H9 (cell line): ENCODE results near the gene TMA7B. TPM values are rescaled to one million over a fixed set of nuclear protein-coding genes. Genes with fewer than 3 reads are reported as not detected.

Experiments used
- DNase-seq: peaks from one replicate; pipeline ENCODE4 v3.0.0-alpha.2; 2017
- H2AFZ ChIP-seq: one replicate; pipeline ENCODE4 v1.6.1; 2013; ENCODE audit warnings: mild to moderate bottlenecking, low read length, control low read depth, moderate library complexity
- H2AK5ac ChIP-seq: 2 replicates; pipeline ENCODE4 v1.6.1; 2013; ENCODE audit warnings: low read length, control low read depth, mixed read lengths; ENCODE audit not compliant: insufficient read length
- H2BK120ac ChIP-seq: one replicate; pipeline ENCODE4 v1.6.1; 2013; ENCODE audit warnings: low read depth, mild to moderate bottlenecking, low read length, control low read depth, inconsistent platforms; ENCODE audit not compliant: poor library complexity, severe bottlenecking
- H2BK12ac ChIP-seq: 2 replicates; pipeline ENCODE4 v1.6.1; 2013; ENCODE audit warnings: low read length, control low read depth, mixed read lengths, low read depth; ENCODE audit not compliant: insufficient read length
- H2BK15ac ChIP-seq: 2 replicates; pipeline ENCODE4 v1.6.1; 2013; ENCODE audit warnings: low read depth, low read length, control low read depth
- H2BK20ac ChIP-seq: one replicate; pipeline ENCODE4 v1.6.1; 2013; ENCODE audit warnings: low read depth, mild to moderate bottlenecking, low read length, control low read depth, inconsistent platforms; ENCODE audit not compliant: poor library complexity, severe bottlenecking
- H2BK5ac ChIP-seq: 2 replicates; pipeline ENCODE4 v1.6.1; 2013; ENCODE audit warnings: low read length, control low read depth, mixed read lengths; ENCODE audit not compliant: insufficient read length
- H3K14ac ChIP-seq: 2 replicates; pipeline ENCODE4 v1.6.1; 2013; ENCODE audit warnings: low read length, control low read depth; ENCODE audit not compliant: insufficient read depth
- H3K18ac ChIP-seq: 2 replicates; pipeline ENCODE4 v1.6.1; 2013; ENCODE audit warnings: low read depth, mild to moderate bottlenecking, mixed read lengths, low read length, control low read depth; ENCODE audit not compliant: insufficient read length
- H3K23ac ChIP-seq: 2 replicates; pipeline ENCODE4 v1.6.1; 2013; ENCODE audit warnings: low read length, control low read depth, mixed read lengths, low read depth; ENCODE audit not compliant: insufficient read length
- H3K23me2 ChIP-seq: 2 replicates; pipeline ENCODE4 v1.6.1; 2013; ENCODE audit warnings: low read depth, mild to moderate bottlenecking, mixed read lengths, low read length, control low read depth; ENCODE audit not compliant: insufficient read length, poor library complexity, severe bottlenecking
- H3K27ac ChIP-seq: 2 replicates; pipeline ENCODE4 v1.5.1; 2013; ENCODE audit warnings: low read length, control low read depth, mixed read lengths, low read depth; ENCODE audit not compliant: insufficient read length
- H3K27me3 ChIP-seq: 2 replicates; pipeline ENCODE4 v1.6.1; 2013; ENCODE audit warnings: low read length, control low read depth, inconsistent platforms; ENCODE audit not compliant: insufficient read depth
- H3K4ac ChIP-seq: 2 replicates; pipeline ENCODE4 v1.6.1; 2013; ENCODE audit warnings: low read depth, mild to moderate bottlenecking, control low read depth, inconsistent platforms, low read length, moderate library complexity
- H3K4me1 ChIP-seq: 2 replicates; pipeline ENCODE4 v1.6.1; 2013; ENCODE audit warnings: low read length, control low read depth, inconsistent platforms; ENCODE audit not compliant: insufficient read depth
- H3K4me2 ChIP-seq: 2 replicates; pipeline ENCODE4 v1.6.1; 2013; ENCODE audit warnings: low read length, control low read depth, mixed read lengths; ENCODE audit not compliant: insufficient read length, insufficient read depth
- H3K56ac ChIP-seq: 2 replicates; pipeline ENCODE4 v1.6.1; 2013; ENCODE audit warnings: low read depth, mild to moderate bottlenecking, mixed read lengths, low read length, control low read depth; ENCODE audit not compliant: insufficient read length
- H3K79me1 ChIP-seq: 2 replicates; pipeline ENCODE4 v1.6.1; 2013; ENCODE audit warnings: low read depth, mild to moderate bottlenecking, moderate library complexity, low read length, control low read depth, inconsistent platforms; ENCODE audit not compliant: insufficient read depth, poor library complexity, severe bottlenecking
- H3K79me2 ChIP-seq: 2 replicates; pipeline ENCODE4 v1.6.1; 2013; ENCODE audit warnings: low read length, control low read depth, inconsistent platforms; ENCODE audit not compliant: insufficient read depth
- H3K9ac ChIP-seq: 2 replicates; pipeline ENCODE4 v1.6.1; 2013; ENCODE audit warnings: low read length, control low read depth, mixed read lengths; ENCODE audit not compliant: insufficient read length; ENCODE audit errors: extremely low read depth
- H3K9me3 ChIP-seq: one replicate; pipeline ENCODE4 v1.6.1; 2013; ENCODE audit warnings: low read depth, low read length, inconsistent platforms; ENCODE audit not compliant: control insufficient read depth
- H3T11ph ChIP-seq: one replicate; pipeline ENCODE4 v1.6.1; 2013; ENCODE audit warnings: mild to moderate bottlenecking, low read length, control low read depth, inconsistent platforms
- H4K20me1 ChIP-seq: one replicate; pipeline ENCODE4 v1.6.1; 2013; ENCODE audit not compliant: control insufficient read depth, insufficient read length, insufficient read depth
- H4K5ac ChIP-seq: 2 replicates; pipeline ENCODE4 v1.6.1; 2013; ENCODE audit warnings: low read depth, mild to moderate bottlenecking, mixed read lengths, low read length, control low read depth; ENCODE audit not compliant: insufficient read length
- H4K8ac ChIP-seq: replicated peaks from 2 replicates; pipeline ENCODE4 v1.6.1; 2013; ENCODE audit warnings: low read length, control low read depth, mixed read lengths, low read depth; ENCODE audit not compliant: insufficient read length
- H4K91ac ChIP-seq: 2 replicates; pipeline ENCODE4 v1.6.1; 2013; ENCODE audit warnings: low read depth, mild to moderate bottlenecking, moderate library complexity, mixed read lengths, low read length, control low read depth; ENCODE audit not compliant: insufficient read length
- H3K27ac Mint-ChIP-seq, 3 experiments: 2 replicates in 2 of 3; 3 replicates in 1 of 3; pipeline ENCODE4 v1.8.0; 2020 to 2021; ENCODE audit warnings: mixed read lengths in 3 of 3, mild to moderate bottlenecking in 1 of 3, moderate library complexity in 1 of 3
- H3K27me3 Mint-ChIP-seq: 2 replicates; pipeline ENCODE4 v1.8.0; 2021; ENCODE audit warnings: low read depth, mild to moderate bottlenecking, moderate library complexity, mixed read lengths
- H3K36me3 Mint-ChIP-seq, 3 experiments: 2 replicates in 2 of 3; 3 replicates in 1 of 3; pipeline ENCODE4 v1.8.0; 2020 to 2021; ENCODE audit warnings: low read depth in 3 of 3, mixed read lengths in 3 of 3; ENCODE audit not compliant: insufficient read depth in 1 of 3
- H3K4me1 Mint-ChIP-seq, 2 experiments: 2 replicates each; pipeline ENCODE4 v1.8.0; 2020; ENCODE audit warnings: mixed read lengths in 2 of 2
- H3K4me3 Mint-ChIP-seq, 2 experiments: 2 replicates in 1 of 2; 3 replicates in 1 of 2; pipeline ENCODE4 v1.8.0; 2020 to 2021; ENCODE audit warnings: mild to moderate bottlenecking in 2 of 2, mixed read lengths in 2 of 2, moderate library complexity in 1 of 2
- H3K9me3 Mint-ChIP-seq, 2 experiments: 2 replicates in 1 of 2; 3 replicates in 1 of 2; pipeline ENCODE4 v1.8.0; 2020; ENCODE audit warnings: mild to moderate bottlenecking in 2 of 2, mixed read lengths in 2 of 2, moderate library complexity in 1 of 2
- CTCF ChIP-seq: fragments of 200-600 bp; sonication (generic); conservative IDR thresholded peaks from 3 replicates; pipeline ENCODE4 v1.8.0; 2021; ENCODE audit warnings: antibody characterized with exemption, mild to moderate bottlenecking
- WGBS: extraction: QIAGEN DNeasy Blood & Tissue Kit; methylation state at CpG from one replicate; pipeline ENCODE4 v1.1.7; 2013; ENCODE audit warnings: missing lambda C conversion rate, low lambda C conversion rate, mixed read lengths; ENCODE audit not compliant: insufficient read length; ENCODE audit errors: extremely low coverage; 5-methylcytosine and 5-hydroxymethylcytosine counted together
- total RNA-seq: library from RNA; stranded (reverse); gene quantifications from 2 replicates; pipeline ENCODE4 v1.2.1, GENCODE V29; 2021

TMA7B gene
- total RNA-seq, 1 experiment from 2014 or later, result not detected

DNA sequence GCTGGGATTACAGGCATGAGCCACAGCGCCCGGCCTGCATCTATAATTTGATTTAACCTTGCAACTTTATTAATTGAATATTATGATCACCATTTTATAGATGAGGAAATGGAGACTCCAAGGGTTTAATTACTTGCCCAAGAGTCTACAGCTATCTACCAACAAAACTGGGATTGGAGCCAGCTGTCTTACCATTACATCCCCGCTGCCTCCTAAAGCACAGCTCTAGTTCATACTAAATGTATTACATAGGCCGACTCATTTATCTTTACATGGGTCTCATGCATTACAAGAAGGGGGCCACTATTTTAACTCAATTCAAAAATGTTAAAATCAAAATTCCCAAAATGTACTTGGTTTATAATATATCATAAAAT is 14.1 kb upstream of the TMA7B start:
- no peak for DNase-seq
- Histone ChIP-seq H3K79me2 (no peaks in the 10 kb centered on the region), H3K14ac (no peak overlapping the region), H2BK15ac (no peak overlapping the region), H3K4me1 (peaks cover 19% of the 10 kb centered on the region), H3K79me1 (no peaks in the 10 kb centered on the region), H3K23me2 (no peaks in the 10 kb centered on the region), H3K9me3 (no peaks in the 10 kb centered on the region), H3K9ac (no peak overlapping the region), H2AFZ (no peak overlapping the region), H3K4ac (no peak overlapping the region), H2BK5ac (no peak overlapping the region), H3K4me2 (no peak overlapping the region), H4K8ac (no peak overlapping the region), H3K27me3 (no peaks in the 10 kb centered on the region), H3K27ac (no peak overlapping the region), H4K91ac (no peak overlapping the region), H2BK120ac (no peak overlapping the region), H4K20me1 (no peaks in the 10 kb centered on the region), H2AK5ac (no peak overlapping the region), H2BK12ac (no peak overlapping the region), H3K18ac (no peak overlapping the region), H2BK20ac (no peak overlapping the region), H3K23ac (no peak overlapping the region), H4K5ac (no peak overlapping the region), H3T11ph (no peak overlapping the region), H3K56ac (no peak overlapping the region)
- no CpG with 5 or more reads among the region's 4 CpGs for WGBS
- no peaks in the 10 kb centered on the region for H3K36me3 Mint-ChIP-seq
- no peaks in the 10 kb centered on the region for H3K9me3 Mint-ChIP-seq
- peaks cover 46 to 60% of the 10 kb centered on the region in 2 experiments for H3K4me1 Mint-ChIP-seq
- H3K27me3 Mint-ChIP-seq, result no peaks in the 10 kb centered on the region; the same call in 1 of the 2 replicates
- no peak overlapping the region for H3K27ac Mint-ChIP-seq
- TF ChIP-seq CTCF, result no peak
- H3K4me3 Mint-ChIP-seq, result no peak overlapping the region
